Upper lobe of right lung (tissue), 1 donor: ENCODE results near the gene CSNK1A1L. TPM values are rescaled to one million over a fixed set of nuclear protein-coding genes. Genes with fewer than 3 reads are reported as not detected.
A peak's percentile ranks its signal among the peaks of the same experiment; 100 is the strongest.

Experiments
- ATAC-seq: fragments of 200-7000 bp; cut with Tn5 transposase; one replicate; pipeline ENCODE4 v1.9.1; 2020; ENCODE audit warnings: mild to moderate bottlenecking, moderate library complexity
- DNase-seq: peaks from one replicate; pipeline ENCODE4 v3.0.0-alpha.2; 2020
- H3K27ac ChIP-seq: fragments of 200-600 bp; one replicate; pipeline ENCODE4 v1.8.0; 2022
- H3K27me3 ChIP-seq: fragments of 200-600 bp; one replicate; pipeline ENCODE4 v1.8.0; 2022; ENCODE audit warnings: mild to moderate bottlenecking
- H3K36me3 ChIP-seq: fragments of 200-600 bp; one replicate; pipeline ENCODE4 v1.8.0; 2022
- H3K4me1 ChIP-seq: fragments of 200-600 bp; one replicate; pipeline ENCODE4 v1.8.0; 2022
- H3K4me3 ChIP-seq: fragments of 200-600 bp; one replicate; pipeline ENCODE4 v1.8.0; 2022; ENCODE audit warnings: mild to moderate bottlenecking
- H3K9me3 ChIP-seq: fragments of 200-600 bp; one replicate; pipeline ENCODE4 v1.8.0; 2022
- CTCF ChIP-seq: fragments of 200-600 bp; IDR thresholded peaks from one replicate; pipeline ENCODE4 v1.8.0; 2022; ENCODE audit warnings: antibody characterized with exemption
- intact Hi-C: fragments of 100-400 bp; cut with DNase I; formaldehyde crosslinking; loops from one replicate; pipeline ENCODE4 v1.11.0; 2022
- total RNA-seq: library from RNA; stranded (reverse); fragmentation: NEBNext Ultra II Directional; extraction: Animal tissue kit (Norgen Biotek cat#: 25700); gene quantifications from one replicate; pipeline ENCODE4 v1.2.1, GENCODE V29; 2021
- donor health status: DM: no; HTN: yes; CAD: no; lungs with severe emphysema.

The CSNK1A1L gene
- total RNA-seq, 1 donor from 2014 or later: not detected

- intact Hi-C loops: no loop called here
- Histone ChIP-seq H3K9me3 (no peaks in the 10 kb centered on the region), H3K36me3 (no peaks in the 10 kb centered on the region), H3K4me3 (no peak overlapping the region), H3K4me1 (no peaks in the 10 kb centered on the region), H3K27ac (no peak overlapping the region), H3K27me3 (no peaks in the 10 kb centered on the region)
- no peak for TF ChIP-seq CTCF
- ATAC-seq (no peak), DNase-seq (no peak)
Measured at GRCh38 chr13:37087486-37087885, 18.0 kb downstream of the CSNK1A1L start.

GRCh38 chr13:37085606-37086005 lies 19.9 kb downstream of the CSNK1A1L start:
- intact Hi-C loops: no loop called here
- H3K27me3 ChIP-seq: no peaks in the 10 kb centered on the region
- H3K36me3 ChIP-seq: no peaks in the 10 kb centered on the region
- no peak for DNase-seq
- no peak overlapping the region for H3K27ac ChIP-seq
- no peak for TF ChIP-seq CTCF
- no peaks in the 10 kb centered on the region for H3K4me1 ChIP-seq
- no peak overlapping the region for H3K4me3 ChIP-seq
- ATAC-seq: no peak
- H3K9me3 ChIP-seq: no peaks in the 10 kb centered on the region

GRCh38 chr13:37076818-37077217 lies 28.6 kb downstream of the CSNK1A1L start:
- TF ChIP-seq CTCF: no peak

GRCh38 chr13:37075164-37075563 lies 30.3 kb downstream of the CSNK1A1L start:
- Histone ChIP-seq H3K27ac (no peak overlapping the region), H3K4me3 (no peak overlapping the region), H3K4me1 (no peaks in the 10 kb centered on the region), H3K9me3 (no peaks in the 10 kb centered on the region), H3K27me3 (no peaks in the 10 kb centered on the region), H3K36me3 (no peaks in the 10 kb centered on the region)
- ATAC-seq (no peak), DNase-seq (no peak)
- intact Hi-C loops: no loop called here
- no peak for TF ChIP-seq CTCF

More at GRCh38 chr13:37076818-37077217, 28.6 kb downstream of the CSNK1A1L start:
- Histone ChIP-seq H3K27me3 (no peaks in the 10 kb centered on the region), H3K36me3 (no peaks in the 10 kb centered on the region), H3K4me3 (no peak overlapping the region), H3K27ac (no peak overlapping the region), H3K9me3 (no peaks in the 10 kb centered on the region), H3K4me1 (no peaks in the 10 kb centered on the region)
- intact Hi-C loops: no loop called here
- ATAC-seq: no peak
- no peak for DNase-seq

GRCh38 chr13:37074703-37075102 lies 30.8 kb downstream of the CSNK1A1L start:
- no peak overlapping the region for H3K4me3 ChIP-seq
- H3K9me3 ChIP-seq: no peaks in the 10 kb centered on the region
- H3K27ac ChIP-seq: no peak overlapping the region
- ATAC-seq (no peak), DNase-seq (no peak)
- peak; percentile 58 for TF ChIP-seq CTCF
- H3K4me1 ChIP-seq: no peaks in the 10 kb centered on the region
- no peaks in the 10 kb centered on the region for H3K36me3 ChIP-seq
- no peaks in the 10 kb centered on the region for H3K27me3 ChIP-seq
- intact Hi-C loops: no loop called here

GRCh38 chr13:37072024-37072423 lies 33.4 kb downstream of the CSNK1A1L start:
- intact Hi-C loops: no loop called here
- DNase-seq (no peak), ATAC-seq (no peak)
- Histone ChIP-seq H3K9me3 (no peaks in the 10 kb centered on the region), H3K4me1 (no peaks in the 10 kb centered on the region), H3K27me3 (no peaks in the 10 kb centered on the region), H3K27ac (no peak overlapping the region), H3K36me3 (no peaks in the 10 kb centered on the region), H3K4me3 (no peak overlapping the region)
- no peak for TF ChIP-seq CTCF
